Hepatocyte (in vitro differentiated cells): ENCODE measurements around the gene RANBP3.

Experiments
- EZH2 ChIP-seq: fragments of 200-600 bp; sonication (generic); IDR thresholded peaks from 2 replicates; pipeline ENCODE4 v1.6.1; 2016; ENCODE audit warnings: antibody characterized with exemption, mild to moderate bottlenecking, borderline replicate concordance
- TF ChIP-seq, protein P1 (sequence below): fragments of 200-600 bp; sonication (generic); IDR thresholded peaks from 2 replicates; pipeline ENCODE4 v1.5.1; 2016; ENCODE audit warnings: antibody characterized with exemption, mild to moderate bottlenecking; ENCODE audit not compliant: poor library complexity

GRCh38 chr19:5917431-5918107 lies 60.4 kb downstream of the RANBP3 start:
- no peak for TF ChIP-seq EZH2
- TF ChIP-seq, protein P1, sequence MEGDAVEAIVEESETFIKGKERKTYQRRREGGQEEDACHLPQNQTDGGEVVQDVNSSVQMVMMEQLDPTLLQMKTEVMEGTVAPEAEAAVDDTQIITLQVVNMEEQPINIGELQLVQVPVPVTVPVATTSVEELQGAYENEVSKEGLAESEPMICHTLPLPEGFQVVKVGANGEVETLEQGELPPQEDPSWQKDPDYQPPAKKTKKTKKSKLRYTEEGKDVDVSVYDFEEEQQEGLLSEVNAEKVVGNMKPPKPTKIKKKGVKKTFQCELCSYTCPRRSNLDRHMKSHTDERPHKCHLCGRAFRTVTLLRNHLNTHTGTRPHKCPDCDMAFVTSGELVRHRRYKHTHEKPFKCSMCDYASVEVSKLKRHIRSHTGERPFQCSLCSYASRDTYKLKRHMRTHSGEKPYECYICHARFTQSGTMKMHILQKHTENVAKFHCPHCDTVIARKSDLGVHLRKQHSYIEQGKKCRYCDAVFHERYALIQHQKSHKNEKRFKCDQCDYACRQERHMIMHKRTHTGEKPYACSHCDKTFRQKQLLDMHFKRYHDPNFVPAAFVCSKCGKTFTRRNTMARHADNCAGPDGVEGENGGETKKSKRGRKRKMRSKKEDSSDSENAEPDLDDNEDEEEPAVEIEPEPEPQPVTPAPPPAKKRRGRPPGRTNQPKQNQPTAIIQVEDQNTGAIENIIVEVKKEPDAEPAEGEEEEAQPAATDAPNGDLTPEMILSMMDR, result no peak
